C4-2B (cell line): ENCODE measurements around the gene NDE1.
"Not testable (repeated sequence)": the region's sequence is repeated elsewhere in the genome, so short reads cannot be mapped to it uniquely, and the experiment has no call there.

Source experiments
- H3K27ac ChIP-seq: fragments of 450-650 bp; 2 replicates; pipeline ENCODE4 v1.5.1; 2017
- ZFX ChIP-seq: fragments of 450-650 bp; IDR thresholded peaks from 2 replicates; pipeline ENCODE4 v1.6.1; 2017
- TF ChIP-seq, protein P1 (sequence below): fragments of 450-650 bp; conservative IDR thresholded peaks from 2 replicates; pipeline ENCODE4 v1.5.1; 2017; ENCODE audit warnings: mild to moderate bottlenecking

NDE1 gene

GRCh38 chr16:15723808-15724207, 73.8 kb downstream of the NDE1 start:
- no peak for TF ChIP-seq ZFX
- TF ChIP-seq, protein P1, sequence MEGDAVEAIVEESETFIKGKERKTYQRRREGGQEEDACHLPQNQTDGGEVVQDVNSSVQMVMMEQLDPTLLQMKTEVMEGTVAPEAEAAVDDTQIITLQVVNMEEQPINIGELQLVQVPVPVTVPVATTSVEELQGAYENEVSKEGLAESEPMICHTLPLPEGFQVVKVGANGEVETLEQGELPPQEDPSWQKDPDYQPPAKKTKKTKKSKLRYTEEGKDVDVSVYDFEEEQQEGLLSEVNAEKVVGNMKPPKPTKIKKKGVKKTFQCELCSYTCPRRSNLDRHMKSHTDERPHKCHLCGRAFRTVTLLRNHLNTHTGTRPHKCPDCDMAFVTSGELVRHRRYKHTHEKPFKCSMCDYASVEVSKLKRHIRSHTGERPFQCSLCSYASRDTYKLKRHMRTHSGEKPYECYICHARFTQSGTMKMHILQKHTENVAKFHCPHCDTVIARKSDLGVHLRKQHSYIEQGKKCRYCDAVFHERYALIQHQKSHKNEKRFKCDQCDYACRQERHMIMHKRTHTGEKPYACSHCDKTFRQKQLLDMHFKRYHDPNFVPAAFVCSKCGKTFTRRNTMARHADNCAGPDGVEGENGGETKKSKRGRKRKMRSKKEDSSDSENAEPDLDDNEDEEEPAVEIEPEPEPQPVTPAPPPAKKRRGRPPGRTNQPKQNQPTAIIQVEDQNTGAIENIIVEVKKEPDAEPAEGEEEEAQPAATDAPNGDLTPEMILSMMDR = no peak
- no peak overlapping the region for H3K27ac ChIP-seq

- TF ChIP-seq, protein P1 = no peak
- no peak for TF ChIP-seq ZFX
- H3K27ac ChIP-seq = no peak overlapping the region
These were observed 75.7 kb downstream of the NDE1 start for GRCh38 chr16:15725641-15726240.

DNA sequence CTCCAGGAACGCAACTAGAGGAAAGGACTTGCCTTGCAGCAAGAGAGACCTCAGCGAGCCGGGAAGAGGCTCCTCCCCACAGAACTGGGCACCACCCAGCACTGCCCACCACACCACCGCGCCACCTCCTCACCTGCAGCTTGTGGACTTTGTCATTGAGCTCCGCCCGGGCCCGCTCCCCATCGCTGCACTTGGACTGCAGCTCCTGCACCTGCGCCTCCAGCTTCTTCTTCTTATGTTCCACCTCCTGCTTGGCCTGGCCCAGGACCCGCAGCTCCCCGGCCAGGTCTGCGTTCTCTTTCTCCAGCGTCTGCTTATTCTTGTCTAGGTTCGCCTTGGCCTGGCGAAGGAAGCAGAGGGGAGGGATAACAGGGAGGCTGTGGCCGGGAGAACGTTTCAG, 76.7 kb downstream of the NDE1 start:
- TF ChIP-seq, protein P1 = no peak
- no peak for TF ChIP-seq ZFX
- H3K27ac ChIP-seq = no peak overlapping the region

- H3K27ac ChIP-seq = not testable (repeated sequence)
These were observed 77.7 kb downstream of the NDE1 start for GRCh38 chr16:15727697-15728096.

- no peak overlapping the region for H3K27ac ChIP-seq
- no peak for TF ChIP-seq ZFX
- TF ChIP-seq, protein P1 = no peak
These were observed 79.1 kb downstream of the NDE1 start for GRCh38 chr16:15729152-15729551.

- H3K27ac ChIP-seq = no peak overlapping the region
- TF ChIP-seq, protein P1 = no peak
- no peak for TF ChIP-seq ZFX
These were observed 82.4 kb downstream of the NDE1 start for GRCh38 chr16:15732416-15732815.

DNA sequence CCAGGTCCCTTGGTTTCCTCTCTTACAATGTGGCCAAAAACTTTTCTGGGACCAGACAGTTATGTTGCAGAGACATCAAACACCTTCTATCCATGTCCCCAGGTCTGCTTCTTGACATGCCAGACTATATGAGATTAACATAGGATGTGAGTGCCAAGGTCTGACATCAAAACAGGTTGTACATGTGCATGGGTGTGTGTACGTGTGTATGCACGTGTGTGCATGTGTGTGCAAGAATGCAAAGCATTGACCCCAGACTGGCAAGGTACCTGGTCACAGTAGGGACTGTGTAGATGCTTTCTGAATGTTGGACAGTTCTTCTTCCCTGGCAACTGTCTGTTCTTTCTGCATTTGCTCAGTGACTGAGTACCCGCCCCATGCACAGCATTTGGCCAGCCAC, 85.6 kb downstream of the NDE1 start:
- TF ChIP-seq, protein P1 = no peak
- no peak for TF ChIP-seq ZFX

DNA sequence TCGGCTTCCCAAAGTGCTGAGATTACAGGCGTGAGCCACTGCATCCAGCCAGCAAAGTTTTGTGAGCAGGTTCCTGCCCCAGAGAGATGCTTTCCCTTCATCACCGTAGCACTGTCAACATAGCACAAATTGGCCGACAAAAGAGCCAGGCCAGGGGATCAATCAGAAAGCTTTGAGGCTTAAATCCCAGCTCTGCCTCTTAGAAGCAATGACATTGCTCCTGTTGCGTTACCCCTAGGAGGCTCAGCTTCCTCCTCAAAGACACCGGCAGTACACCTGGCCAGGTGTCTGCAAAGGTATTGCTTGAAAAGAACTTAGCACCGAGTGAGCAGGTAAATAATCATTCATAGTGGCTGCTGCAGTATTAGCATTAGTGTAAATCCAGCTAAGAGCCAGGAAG, 86.5 kb downstream of the NDE1 start:
- TF ChIP-seq ZFX = no peak
- TF ChIP-seq, protein P1 = no peak
- H3K27ac ChIP-seq = no peak overlapping the region

More for the DNA sequence above, 85.6 kb downstream of the NDE1 start:
- H3K27ac ChIP-seq = no peak overlapping the region
